ENCODE measurements around the gene DMRTB1. TPM values are rescaled to one million over a fixed set of nuclear protein-coding genes. Genes with fewer than 3 reads are reported as not detected.
"Not testable (repeated sequence)": the region's sequence is repeated elsewhere in the genome, so short reads cannot be mapped to it uniquely, and the experiment has no call there.

DMRTB1 gene
- total RNA-seq (2014; rRNA removed; shearing (Covaris generic)) = not detected in 2 replicates

DNA sequence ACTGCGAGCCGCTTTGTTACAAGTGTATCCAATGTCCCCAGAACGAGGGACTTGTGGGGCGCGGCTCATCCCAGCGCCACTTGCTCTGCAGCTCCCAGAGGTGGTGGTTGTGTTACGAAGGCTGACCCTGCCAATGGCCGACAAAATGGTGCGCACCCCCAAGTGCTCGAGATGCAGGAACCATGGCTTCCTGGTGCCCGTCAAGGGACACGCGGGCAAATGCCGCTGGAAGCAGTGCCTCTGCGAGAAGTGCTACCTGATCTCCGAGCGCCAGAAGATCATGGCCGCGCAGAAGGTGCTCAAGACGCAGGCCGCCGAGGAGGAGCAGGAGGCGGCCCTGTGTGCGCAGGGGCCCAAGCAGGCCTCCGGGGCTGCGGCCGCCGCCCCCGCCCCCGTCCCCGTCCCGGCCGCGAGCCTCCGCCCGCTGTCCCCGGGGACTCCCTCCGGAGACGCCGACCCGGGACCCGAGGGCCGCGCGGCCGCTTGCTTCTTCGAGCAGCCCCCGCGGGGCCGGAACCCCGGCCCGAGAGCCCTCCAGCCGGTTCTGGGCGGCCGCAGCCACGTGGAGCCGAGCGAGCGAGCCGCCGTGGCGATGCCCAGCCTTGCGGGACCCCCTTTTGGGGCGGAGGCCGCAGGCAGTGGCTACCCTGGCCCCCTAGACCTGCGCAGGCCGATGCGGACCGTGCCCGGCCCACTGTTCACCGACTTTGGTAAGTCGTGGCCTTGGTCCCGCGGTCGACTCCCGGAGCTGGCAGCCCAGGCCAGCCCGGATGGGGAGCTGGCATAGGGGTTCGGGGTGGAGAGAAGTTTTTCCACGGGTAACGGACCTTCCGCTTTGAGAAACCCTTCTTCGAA lies at the start of gene DMRTB1:
Gene DMRTB1, plus strand, starts transcription at position 79 of the 855 bp plus-strand sequence. Its CDS starts 55 bp downstream, at position 134.
- DNase-seq (ENCODE audit: low spot score) = no peak

DNA sequence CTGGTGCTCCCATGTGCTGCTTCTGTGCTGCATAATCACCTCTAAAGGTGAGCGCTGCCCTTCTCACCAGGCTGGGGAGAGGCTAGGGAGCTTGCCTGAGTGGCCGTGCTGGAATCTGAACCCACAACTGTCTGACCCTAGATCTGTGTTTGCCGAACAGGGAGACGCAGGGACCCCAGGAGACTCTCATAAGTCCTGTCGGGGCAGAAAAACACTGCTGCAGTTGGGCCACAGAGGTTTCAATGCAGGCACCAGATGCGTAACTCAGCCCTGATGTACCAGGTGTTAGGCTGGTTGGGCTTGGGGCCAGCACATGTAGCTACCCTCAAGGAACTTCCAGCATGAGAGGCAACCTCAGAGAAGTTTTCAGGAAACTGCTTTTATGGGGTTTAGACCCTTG lies 49.5 kb upstream of the DMRTB1 start:
- no peak for DNase-seq (ENCODE audit: low spot score)

DNA sequence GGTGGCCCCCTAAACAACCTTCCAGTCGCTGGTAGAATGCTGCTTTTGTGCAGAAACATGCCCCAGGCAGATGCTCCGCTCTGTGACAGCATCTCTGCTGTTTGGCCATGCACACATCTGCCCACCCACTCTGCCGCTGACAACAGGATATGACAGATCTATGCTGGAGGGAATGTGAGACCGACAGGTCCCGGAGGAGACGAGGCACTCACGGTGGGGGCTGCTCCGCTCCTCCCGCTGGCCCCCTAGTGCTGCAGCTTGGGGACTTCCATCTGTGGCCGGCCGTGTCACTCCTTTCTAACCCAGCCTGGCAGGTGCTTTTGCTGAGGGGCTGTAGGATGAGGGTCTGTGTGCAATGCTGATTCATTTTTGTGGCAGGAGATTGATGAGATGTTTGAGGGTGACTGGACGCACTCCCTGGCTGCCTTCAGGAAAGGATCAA lies 49.1 kb upstream of the DMRTB1 start:
- no peak for DNase-seq (ENCODE audit: low spot score)

DNA sequence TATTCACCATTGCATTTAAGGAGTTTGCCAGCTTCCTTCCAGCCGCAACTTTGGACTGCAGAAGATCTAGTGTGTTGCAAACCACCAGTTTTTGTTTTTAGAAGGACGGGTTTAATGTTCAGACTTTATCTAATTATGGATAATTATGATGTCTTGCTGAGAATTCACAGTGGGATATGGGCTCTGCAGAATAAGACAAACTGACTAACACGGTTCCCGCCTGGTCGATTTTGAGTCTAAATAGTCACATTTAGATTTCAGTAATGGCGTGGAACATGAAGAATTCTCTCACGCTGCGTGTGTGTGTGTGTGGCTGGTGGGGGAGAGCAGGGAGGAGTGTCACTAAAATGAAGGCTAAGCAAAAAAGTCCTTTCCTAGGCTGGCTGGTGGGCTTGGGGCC lies 48.5 kb upstream of the DMRTB1 start:
- DNase-seq (ENCODE audit: low spot score) = no peak

DNA sequence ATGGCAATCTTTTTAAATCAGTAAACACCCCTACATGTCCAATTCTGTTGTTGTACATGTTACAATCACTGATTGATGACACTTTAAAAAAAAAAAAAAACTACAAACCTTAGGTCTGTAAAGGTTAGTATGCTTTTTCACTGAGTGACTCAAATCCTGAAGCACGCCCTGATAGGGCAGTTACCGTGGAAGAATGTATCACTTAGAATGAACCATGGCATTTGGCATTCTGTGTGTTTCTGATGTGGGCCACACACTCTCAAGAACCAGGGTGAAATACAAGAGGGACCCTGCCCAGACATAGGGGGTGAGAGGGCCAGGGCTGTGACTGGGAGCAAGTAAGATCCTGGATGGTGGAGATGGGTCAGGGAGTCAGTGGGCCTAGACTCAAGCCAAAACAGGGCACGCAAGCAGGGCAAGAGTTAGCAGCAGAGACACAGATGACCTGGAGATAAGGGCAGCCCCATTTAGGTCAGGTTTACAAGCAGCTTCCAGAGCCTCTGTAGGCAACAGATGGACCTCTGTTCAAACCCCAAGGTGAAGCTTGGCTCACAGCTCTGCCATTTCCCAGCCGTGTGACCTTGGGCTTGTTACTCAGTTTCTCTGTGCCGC lies 47.6 kb upstream of the DMRTB1 start:
- no peak for DNase-seq (ENCODE audit: low spot score)

DNA sequence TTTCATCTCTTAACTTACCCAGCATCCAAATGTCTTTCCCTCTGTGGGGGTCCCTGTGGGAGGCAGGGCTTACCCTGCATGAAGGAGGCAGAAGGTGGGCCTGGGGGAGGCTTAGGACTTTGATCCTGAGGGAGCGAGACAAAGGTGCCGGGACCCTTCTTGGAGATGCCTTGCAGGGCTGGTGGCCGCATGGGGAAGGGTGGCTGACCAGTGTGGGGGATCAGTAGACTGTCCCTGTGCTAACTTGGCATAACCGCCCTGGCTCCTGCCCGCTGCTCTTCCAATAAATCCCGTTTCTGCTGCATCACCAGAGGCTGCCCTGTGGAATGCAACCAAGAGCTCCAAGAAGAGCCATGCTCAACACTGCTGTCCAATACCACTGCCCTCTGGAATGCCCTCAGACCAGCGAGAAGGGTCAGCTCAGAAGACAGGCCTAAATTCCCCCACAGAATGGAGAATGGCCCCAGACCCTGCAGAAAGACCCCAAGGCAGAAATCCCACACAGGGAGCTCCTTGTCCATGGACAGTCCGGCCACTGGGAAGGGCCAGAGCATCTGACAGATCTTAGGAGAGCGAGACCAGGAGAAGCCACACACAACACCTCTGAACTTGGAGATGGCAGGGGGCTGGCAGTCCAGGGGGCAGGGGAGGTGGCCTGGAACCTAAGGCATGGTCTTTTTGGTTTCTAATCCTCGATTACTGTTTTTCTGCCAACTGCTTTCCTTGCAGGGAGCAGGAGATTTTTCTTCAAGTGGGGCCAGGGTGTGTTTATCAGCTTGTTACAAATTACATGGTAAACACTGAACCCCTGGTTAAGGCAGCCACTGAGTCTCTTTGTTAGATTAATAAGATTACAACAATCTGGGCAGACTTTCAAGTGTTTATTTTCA lies 46.7 kb upstream of the DMRTB1 start:
- no peak for DNase-seq (ENCODE audit: low spot score)

DNA sequence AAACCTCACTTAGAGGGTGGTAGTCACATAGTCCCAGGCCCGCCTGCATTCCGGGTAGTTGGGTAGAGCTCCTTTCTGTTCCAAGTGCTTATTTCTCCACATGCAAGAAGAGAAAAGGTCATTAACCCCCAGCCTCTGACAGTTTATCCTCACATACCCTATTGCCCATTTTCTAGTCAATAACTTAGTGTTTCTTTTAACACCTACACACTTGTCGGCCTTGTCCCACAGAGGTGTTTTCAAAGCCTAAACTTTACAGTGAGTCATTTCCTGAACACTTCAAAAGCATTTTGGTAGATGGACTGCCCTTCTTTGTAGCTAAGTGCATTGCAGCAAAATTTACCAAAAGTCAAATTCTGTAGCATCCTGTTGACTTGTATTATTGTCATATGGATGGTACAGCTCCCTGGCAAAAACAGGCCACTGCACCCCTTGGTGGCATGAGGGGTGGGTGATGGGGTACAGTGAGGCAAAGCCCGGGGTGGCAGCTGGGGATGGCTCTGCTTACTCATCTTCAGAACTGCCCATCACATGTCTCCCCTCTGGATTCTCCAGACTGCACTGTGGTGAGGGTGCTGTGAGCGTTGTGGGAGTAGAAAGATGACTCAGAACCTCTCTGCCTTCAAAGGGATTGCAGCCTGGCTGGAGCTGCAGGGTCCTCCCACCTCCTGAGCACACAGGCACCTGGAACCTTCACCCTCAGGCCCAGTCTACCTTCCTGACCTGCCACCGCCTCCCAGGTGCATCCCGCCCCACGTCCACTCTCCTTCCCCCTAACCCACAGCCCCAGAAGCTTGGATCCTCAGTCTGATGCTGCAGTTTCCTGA lies 45.8 kb upstream of the DMRTB1 start:
- DNase-seq (ENCODE audit: low spot score) = peak; percentile 86

DNA sequence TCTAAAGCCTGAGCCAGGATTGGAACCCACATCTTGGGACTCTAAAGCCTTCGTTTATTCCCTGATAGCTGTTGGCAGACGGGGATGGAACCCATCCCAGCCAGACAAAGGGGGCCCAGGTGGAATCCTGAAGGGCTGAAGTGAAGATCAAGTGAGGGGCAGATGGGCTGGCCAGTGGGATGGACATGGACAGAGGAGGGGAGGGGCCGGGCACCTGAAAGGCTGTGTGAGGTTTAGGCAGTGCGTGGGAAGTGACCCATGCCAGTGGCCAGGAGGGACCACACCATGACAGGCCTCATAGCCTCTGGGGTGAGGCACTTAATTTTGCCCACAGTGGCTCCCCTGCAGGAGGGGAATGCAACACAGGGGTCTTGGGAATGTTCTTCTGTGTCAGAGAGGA lies 44.6 kb upstream of the DMRTB1 start:
- DNase-seq (ENCODE audit: low spot score) = no peak

DNA sequence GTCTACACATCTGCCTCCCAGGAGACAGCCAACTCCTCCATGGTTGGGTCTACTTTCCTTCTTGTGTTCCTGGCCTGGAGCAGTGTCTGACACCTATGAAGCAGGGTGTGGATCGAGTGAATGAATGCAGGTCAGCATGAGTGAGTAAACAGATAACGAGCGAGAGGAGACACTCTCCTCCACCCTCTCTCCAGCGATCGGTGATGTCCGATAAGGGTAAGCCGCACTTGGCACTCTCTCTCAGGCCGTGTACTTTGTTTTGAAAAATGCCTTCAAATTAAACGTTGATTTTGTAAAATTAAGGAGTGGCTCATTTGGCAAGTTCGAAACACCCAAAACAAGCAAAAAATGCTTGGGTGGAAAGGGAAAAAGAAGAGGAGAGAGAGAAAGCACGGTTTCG lies 43.8 kb upstream of the DMRTB1 start:
- DNase-seq (ENCODE audit: low spot score) = no peak

DNA sequence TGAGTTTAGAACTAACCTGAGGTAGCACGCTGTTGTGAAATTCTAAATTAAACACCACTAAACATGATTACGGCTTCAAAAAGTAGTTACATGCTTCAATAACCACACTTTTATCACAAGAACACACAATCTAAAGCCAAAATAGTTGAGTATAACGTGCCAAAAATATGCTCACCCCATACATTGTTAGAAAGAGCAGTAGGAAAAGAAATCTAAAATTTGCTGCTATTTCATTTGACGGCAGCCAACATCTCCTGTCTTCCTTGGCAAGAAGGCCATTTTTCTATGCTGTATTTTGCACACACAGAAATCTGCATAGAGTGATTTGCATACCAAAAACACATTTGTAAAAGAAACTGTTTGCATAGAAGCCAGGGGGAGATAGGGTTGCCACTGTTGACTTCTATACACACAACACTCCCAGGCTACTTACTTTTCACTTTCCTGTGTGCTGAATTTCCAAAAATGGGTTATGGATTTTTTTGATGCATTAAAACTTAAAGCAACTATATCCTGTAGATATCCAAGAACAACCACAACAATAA lies 42.9 kb upstream of the DMRTB1 start:
- DNase-seq (ENCODE audit: low spot score) = no peak

DNA sequence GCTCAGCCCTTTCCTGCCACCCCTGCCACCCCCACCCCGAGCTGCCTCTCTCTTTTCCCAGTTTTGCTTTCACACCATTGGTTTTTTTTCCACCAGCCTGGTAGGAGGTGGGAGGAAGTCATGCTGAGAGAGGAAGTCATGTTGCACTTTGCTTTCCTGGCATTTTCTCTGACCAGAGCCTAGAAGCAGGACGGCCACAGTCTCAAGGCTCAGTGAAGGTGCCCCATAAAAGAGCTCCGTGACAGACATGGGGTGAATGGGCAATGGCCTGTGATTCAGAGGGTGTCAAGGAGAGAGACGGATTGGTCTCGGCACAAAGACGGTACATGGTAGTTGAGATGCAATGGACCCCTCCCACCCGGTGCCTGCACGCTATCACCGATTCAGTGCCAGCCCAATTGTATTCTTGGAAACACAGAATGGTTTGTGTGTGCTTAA lies 42.1 kb upstream of the DMRTB1 start:
- no peak for DNase-seq (ENCODE audit: low spot score)

DNA sequence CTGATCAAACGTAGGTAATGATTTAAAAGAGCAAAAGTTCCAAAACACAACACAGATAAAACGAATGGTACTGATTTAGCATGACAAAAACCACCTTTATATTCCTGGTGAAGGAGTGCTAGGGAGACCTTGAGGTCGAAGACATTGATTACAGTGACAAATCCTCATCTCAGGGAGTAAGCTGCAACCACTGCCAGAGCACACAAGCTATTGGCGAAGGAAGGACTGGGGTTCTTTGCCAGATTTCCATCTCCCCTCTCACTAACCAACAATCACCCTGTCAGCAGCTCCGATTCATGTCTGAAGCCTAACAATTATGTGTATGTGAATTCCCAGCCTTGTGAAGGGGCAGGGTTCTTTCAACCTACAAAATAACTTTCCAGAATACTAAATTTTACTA lies 40.2 kb upstream of the DMRTB1 start:
- DNase-seq (ENCODE audit: low spot score) = no peak

DNA sequence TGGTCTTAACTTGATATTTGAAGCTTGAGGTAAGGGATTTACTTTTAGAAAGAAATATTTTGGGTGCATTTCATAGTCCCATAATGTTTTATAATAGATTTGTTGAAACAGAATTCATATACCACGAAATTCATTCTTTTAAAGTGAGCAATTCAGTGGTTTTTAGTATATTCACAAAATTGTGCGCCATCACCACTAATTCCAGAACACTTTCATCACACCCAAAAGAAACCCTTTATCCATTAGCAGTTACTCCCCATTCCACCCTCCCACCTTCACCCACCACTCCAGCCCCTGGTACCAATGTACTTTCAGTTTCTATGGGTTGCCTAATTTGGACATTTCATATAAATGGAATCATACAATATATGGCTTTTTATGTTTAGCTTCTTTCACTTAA lies 38.9 kb upstream of the DMRTB1 start:
- DNase-seq (ENCODE audit: low spot score) = no peak

DNA sequence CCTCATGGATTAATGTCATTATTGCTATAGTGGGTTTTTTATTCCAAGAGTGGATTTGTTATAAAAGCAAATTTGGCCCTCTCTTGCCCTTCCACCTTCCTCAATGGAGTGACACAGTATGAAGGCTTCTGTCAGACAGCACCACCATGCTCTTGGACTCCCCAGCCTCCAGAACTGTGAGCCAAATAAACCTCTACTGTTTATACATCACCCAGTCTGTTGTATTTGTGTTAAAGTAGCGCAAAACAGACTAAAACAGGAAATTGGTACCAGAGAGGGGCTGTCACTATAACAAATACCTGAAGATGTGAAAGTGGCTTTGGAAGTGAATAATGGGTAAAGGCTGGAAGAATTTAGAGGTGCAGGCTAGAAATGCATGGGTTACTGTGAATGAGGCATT lies 38.0 kb upstream of the DMRTB1 start:
- DNase-seq (ENCODE audit: low spot score) = no peak

DNA sequence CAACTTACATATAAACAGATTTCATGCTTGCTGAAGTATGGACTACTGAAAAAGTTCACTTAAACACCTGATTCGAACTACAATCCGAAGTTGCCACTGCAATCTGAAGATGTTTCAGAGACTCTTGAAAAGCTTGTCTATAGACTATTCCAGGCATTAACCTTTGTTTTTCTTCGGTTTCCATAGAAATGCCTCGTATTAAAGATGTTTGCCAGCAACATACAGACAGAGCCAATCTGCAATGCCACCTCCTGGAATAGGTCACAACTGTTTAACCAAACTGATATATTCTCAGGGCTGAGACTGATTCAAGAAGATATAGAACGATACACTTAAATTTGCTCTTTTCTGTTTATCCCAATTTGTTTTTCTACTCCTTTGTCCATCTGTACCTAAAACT lies 28.9 kb upstream of the DMRTB1 start:
- no peak for DNase-seq (ENCODE audit: low spot score)

DNA sequence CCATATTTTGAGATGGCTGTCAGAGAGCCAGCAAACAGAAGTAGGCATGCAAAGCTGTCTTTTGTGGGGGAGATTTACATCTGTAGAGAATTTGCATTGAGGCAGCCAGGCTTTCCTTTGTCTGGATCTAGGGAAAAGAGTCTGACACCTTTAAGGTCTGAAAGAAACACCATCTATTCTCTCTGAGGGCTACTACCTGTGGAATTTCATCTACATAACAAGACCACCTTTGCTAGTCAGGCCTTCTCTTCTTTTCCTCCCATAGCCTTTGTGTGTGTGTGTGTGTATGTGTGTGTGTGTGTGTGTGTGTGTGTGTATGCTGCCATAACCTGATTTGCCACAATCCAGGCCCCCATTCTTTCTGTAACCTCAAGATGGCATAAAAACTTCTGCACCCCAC lies 28.4 kb upstream of the DMRTB1 start:
- no peak for DNase-seq (ENCODE audit: low spot score)

DNA sequence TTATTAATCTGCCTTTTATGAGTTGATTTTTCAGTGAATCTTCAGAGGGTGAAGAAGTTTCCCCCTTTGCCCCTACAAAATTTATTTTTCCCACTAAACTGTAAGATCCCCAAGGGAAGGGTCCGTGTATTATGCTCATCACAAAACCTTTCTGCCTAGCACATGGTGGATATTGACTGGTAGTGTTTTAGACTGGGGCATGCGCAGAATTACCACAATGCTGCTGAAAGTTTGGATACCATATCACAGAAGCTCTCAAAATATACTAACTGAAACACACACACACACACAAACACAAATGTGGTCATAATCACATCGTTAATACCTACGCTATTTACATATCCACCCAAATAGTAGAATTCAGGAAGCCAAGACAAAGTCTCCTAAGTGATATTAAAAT lies 28.0 kb upstream of the DMRTB1 start:
- no peak for DNase-seq (ENCODE audit: low spot score)

DNA sequence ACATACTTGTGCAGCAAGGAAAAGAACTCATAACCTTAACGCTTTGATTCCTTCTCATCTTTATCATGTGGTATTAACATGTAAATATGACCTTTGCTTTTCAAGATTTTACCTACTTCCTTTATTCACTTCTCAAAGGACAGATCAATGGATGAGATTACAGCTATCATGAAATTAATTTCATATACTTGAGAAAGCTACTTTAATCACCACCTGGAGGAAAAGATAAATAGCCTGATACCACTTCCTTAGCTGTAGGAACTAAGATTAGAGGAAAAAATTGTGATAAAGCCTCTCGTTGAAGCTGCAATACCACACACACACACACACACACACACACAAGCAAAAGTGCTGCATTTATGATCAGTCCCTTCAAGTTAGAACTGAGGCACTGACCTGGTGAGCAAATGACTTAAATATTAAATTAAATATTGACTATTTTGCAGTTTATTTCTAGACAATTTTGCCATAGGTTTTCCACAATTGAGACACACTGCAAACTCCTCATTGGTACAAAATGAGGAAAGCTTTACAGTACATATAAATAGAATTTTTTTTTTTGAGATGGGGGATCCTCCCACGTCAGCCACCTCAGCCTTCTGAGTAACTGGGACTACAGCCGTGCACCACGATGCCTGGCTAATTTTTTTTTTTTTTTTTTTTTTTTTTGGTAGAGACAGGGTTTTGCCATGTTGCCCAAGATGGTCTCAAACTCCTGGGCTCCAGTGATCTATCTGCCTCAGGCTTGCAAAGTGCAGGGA lies 27.2 kb upstream of the DMRTB1 start:
- no peak for DNase-seq (ENCODE audit: low spot score)

DNA sequence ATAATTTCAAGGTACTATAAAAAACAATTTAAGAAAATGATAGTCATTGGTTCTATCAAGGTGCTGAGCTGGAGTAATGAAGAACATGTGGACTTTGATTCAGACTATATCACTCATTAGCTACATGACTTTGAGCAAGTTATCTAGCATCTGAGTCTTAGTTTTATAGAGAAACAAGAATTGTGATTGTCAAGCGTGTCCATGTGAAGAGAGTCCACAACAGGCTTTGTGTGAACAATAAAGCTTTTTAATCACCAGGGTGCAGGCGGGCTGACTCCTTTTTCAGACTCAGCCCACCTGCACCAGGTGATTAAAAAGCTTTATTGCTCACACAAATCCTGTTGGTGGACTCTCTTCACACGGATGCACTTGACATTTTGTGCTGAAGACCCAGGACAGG lies 26.6 kb upstream of the DMRTB1 start:
- DNase-seq (ENCODE audit: low spot score) = no peak

DNA sequence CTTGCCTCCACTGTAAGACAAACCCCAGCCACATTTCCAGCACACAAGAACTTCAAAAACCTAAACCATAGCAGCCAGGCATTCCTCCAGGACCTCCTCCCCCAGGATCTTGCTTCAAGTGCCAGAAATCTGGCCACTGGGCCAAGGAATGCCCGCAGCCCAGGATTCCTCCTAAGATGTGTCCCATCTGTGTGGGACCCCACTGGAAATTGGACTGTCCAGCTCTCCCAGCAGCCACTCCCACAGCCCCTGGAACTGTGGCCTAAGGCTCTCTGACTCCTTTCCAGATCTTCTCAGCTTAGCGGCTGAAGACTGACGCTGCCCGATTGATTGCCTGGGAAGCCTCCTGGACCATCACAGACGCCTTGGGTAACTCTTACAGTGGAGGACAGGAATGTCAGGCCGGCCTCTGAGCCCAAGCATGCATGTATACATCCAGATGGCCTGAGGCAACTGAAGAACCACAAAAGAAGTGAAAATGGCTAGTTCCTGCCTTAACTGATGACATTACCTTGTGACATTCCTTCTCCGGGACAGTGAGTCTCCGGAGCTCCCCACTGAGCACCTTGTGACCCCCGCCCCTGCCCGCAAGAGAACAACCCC lies 24.7 kb upstream of the DMRTB1 start:
- DNase-seq (ENCODE audit: low spot score) = not testable (repeated sequence)

Data from H4 (cell line).